ENCODE measurements around the gene LOXHD1.

LOXHD1 gene

DNA sequence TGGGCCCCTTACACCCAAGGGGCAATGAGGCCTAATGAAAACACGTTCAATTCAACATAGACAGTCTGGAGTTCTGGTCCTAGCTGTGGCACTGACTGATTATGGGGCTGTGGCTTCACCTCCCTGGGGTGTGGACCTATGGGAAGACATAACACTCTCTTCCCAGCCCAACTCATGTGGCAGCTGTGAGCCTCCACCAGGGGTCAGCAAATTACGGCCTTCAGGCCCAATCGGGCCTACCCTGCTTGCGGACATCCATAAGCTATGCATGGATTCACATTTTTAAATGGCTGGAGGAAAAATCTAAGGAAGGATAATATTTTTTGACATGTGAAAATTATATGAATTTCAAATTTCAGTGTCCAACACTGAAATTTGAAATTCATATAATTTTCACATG is 101.3 kb downstream of the LOXHD1 start:
- Histone ChIP-seq H3K4me3 (ENCODE audit: low read depth, low read length) (no peak overlapping the region), H3K4me1 (ENCODE audit: control insufficient read depth, insufficient read depth, low read length) (no peaks in the 10 kb centered on the region), H3K36me3 (ENCODE audit: control insufficient read depth in 2 of 2, insufficient read depth in 1 of 2, low read length in 2 of 2) (no peaks in the 10 kb centered on the region), H3K27ac (ENCODE audit: extremely low read depth, low read depth, low read length) (no peak overlapping the region), H3K9me3 (ENCODE audit: control insufficient read depth, insufficient read depth, low read depth, low read length) (no peaks in the 10 kb centered on the region)
- TF ChIP-seq ZNF184 (tag by site-specific recombination; IDR thresholded peaks at IDR 0.05) (no peak), ZNF37A (tag by site-specific recombination; IDR thresholded peaks at IDR 0.05) (no peak), SCRT1 (tag by site-specific recombination; IDR thresholded peaks at IDR 0.05; ENCODE audit: borderline replicate concordance) (no peak), BCL11A (tag by site-specific recombination; IDR thresholded peaks at IDR 0.05; ENCODE audit: low read depth) (no peak), ZNF174 (tag by site-specific recombination; IDR thresholded peaks at IDR 0.05) (no peak), ZNF138 (tag by site-specific recombination; IDR thresholded peaks at IDR 0.05; ENCODE audit: borderline replicate concordance) (no peak), ZNF677 (tag by site-specific recombination; IDR thresholded peaks at IDR 0.05) (no peak)
- TF ChIP-seq, protein P1, sequence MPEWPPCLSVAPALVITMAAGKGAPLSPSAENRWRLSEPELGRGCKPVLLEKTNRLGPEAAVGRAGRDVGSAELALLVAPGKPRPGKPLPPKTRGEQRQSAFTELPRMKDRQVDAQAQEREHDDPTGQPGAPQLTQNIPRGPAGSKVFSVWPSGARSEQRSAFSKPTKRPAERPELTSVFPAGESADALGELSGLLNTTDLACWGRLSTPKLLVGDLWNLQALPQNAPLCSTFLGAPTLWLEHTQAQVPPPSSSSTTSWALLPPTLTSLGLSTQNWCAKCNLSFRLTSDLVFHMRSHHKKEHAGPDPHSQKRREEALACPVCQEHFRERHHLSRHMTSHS (tag by site-specific recombination; IDR thresholded peaks at IDR 0.05): no peak
- ChIA-PET CTCF (interaction anchor here (0.6 to 1.9 kb wide), 7 partner anchors 16 to 274 kb away, joined by 3 to 9 read pairs (median 4); no protein-coding TSS in a partner anchor), POLR2A (no interaction called here)

DNA sequence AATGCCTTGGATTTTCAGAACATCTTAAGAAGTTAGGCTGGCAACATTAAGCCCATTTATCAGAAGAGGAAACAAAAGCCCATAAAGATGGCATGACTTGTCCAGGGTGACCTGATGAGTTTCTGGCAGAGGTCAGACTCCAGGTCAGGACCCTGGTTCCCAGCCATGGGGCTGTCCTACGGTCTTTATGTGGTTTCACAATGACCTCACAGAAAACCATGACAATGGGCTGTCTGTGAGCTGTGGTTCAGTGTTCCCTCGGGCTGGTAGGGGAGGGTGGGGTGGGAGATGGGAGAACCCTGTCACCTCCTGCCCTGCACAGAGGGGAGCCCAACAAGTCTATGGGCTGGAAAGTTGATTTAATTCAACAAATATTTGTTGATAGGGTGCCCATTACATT is 101.8 kb downstream of the LOXHD1 start:
- no peaks in the 10 kb centered on the region for H3K9me3 ChIP-seq (ENCODE audit: control insufficient read depth, insufficient read depth, low read depth, low read length)
- no peaks in the 10 kb centered on the region for H3K36me3 ChIP-seq (ENCODE audit: control insufficient read depth in 2 of 2, insufficient read depth in 1 of 2, low read length in 2 of 2)
- H3K4me3 ChIP-seq (ENCODE audit: low read depth, low read length): no peak overlapping the region
- ChIA-PET POLR2A (no interaction called here), CTCF (interaction anchor here (0.6 to 1.9 kb wide), 7 partner anchors 59 to 372 kb away, joined by 3 to 9 read pairs (median 4); no protein-coding TSS in a partner anchor)
- H3K4me1 ChIP-seq (ENCODE audit: control insufficient read depth, insufficient read depth, low read length): no peaks in the 10 kb centered on the region
- TF ChIP-seq TRIM28 (IDR thresholded peaks at IDR 0.05; ENCODE audit: borderline replicate concordance, low read length) (no peak), ZIC2 (tag by site-specific recombination; IDR thresholded peaks at IDR 0.05) (no peak), ZNF423 (tag by site-specific recombination; IDR thresholded peaks at IDR 0.05) (no peak), ZNF549 (tag by site-specific recombination; IDR thresholded peaks at IDR 0.05) (no peak), GLI2 (tag by site-specific recombination; IDR thresholded peaks at IDR 0.05; ENCODE audit: borderline replicate concordance, low read depth) (no peak)
- TF ChIP-seq, protein P2, sequence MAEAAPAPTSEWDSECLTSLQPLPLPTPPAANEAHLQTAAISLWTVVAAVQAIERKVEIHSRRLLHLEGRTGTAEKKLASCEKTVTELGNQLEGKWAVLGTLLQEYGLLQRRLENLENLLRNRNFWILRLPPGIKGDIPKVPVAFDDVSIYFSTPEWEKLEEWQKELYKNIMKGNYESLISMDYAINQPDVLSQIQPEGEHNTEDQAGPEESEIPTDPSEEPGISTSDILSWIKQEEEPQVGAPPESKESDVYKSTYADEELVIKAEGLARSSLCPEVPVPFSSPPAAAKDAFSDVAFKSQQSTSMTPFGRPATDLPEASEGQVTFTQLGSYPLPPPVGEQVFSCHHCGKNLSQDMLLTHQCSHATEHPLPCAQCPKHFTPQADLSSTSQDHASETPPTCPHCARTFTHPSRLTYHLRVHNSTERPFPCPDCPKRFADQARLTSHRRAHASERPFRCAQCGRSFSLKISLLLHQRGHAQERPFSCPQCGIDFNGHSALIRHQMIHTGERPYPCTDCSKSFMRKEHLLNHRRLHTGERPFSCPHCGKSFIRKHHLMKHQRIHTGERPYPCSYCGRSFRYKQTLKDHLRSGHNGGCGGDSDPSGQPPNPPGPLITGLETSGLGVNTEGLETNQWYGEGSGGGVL (tag by site-specific recombination; IDR thresholded peaks at IDR 0.05): no peak
- H3K27ac ChIP-seq (ENCODE audit: extremely low read depth, low read depth, low read length): no peak overlapping the region

DNA sequence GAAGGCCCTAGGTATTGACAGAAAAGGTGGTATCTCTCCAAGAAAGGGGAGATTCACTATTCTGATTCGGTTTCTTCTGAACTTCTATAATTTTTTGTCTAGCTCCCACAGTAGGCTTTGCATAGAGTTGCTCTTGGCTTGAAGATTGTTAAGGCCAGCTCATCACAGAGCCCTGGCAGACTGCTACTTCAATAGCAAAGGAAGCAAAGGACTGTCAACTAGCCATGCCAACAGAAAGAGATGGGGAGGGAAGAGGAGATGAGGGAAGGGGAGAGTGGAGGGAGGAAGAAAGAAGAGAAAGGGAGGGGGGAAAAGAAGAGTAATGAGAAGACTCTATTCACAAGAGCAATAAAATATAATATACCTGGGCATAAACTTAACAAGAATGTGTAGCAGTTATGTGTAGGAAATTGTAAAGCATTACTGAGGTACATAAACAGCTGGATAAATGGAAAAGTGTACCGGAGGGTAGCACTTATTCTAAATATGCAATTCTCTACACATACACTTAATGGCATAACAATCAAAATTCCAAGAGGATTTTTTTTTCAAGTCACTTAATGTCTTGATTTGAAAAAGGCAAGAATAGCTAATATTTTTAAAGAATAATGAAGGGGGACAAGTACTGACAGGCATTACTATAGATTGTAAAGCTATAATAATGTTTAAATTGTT is 102.5 kb downstream of the LOXHD1 start:
- no peak overlapping the region for H3K4me3 ChIP-seq (ENCODE audit: low read depth, low read length)
- H3K27ac ChIP-seq (ENCODE audit: extremely low read depth, low read depth, low read length): no peak overlapping the region
- ChIA-PET CTCF (interaction anchor here (0.6 to 2.1 kb wide), 9 partner anchors 61 to 1194 kb away, joined by 3 to 9 read pairs (median 5); no protein-coding TSS in a partner anchor), POLR2A (no interaction called here)
- no peaks in the 10 kb centered on the region for H3K36me3 ChIP-seq (ENCODE audit: control insufficient read depth in 2 of 2, insufficient read depth in 1 of 2, low read length in 2 of 2)
- no peaks in the 10 kb centered on the region for H3K4me1 ChIP-seq (ENCODE audit: control insufficient read depth, insufficient read depth, low read length)
- H3K9me3 ChIP-seq (ENCODE audit: control insufficient read depth, insufficient read depth, low read depth, low read length): no peaks in the 10 kb centered on the region
- TF ChIP-seq ZNF654 (tag by site-specific recombination; IDR thresholded peaks at IDR 0.05; ENCODE audit: low read depth): no peak
- no peak for TF ChIP-seq ZNF202 (tag by site-specific recombination; IDR thresholded peaks at IDR 0.05; ENCODE audit: borderline replicate concordance)
- TF ChIP-seq, protein P3, sequence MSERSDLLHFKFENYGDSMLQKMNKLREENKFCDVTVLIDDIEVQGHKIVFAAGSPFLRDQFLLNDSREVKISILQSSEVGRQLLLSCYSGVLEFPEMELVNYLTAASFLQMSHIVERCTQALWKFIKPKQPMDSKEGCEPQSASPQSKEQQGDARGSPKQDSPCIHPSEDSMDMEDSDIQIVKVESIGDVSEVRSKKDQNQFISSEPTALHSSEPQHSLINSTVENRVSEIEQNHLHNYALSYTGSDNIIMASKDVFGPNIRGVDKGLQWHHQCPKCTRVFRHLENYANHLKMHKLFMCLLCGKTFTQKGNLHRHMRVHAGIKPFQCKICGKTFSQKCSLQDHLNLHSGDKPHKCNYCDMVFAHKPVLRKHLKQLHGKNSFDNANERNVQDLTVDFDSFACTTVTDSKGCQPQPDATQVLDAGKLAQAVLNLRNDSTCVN (tag by site-specific recombination; optimal IDR thresholded peaks at IDR 0.05): no peak
- no peak for TF ChIP-seq ZNF677 (tag by site-specific recombination; IDR thresholded peaks at IDR 0.05)
- TF ChIP-seq, protein P4, sequence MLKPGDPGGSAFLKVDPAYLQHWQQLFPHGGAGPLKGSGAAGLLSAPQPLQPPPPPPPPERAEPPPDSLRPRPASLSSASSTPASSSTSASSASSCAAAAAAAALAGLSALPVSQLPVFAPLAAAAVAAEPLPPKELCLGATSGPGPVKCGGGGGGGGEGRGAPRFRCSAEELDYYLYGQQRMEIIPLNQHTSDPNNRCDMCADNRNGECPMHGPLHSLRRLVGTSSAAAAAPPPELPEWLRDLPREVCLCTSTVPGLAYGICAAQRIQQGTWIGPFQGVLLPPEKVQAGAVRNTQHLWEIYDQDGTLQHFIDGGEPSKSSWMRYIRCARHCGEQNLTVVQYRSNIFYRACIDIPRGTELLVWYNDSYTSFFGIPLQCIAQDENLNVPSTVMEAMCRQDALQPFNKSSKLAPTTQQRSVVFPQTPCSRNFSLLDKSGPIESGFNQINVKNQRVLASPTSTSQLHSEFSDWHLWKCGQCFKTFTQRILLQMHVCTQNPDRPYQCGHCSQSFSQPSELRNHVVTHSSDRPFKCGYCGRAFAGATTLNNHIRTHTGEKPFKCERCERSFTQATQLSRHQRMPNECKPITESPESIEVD (tag by site-specific recombination; IDR thresholded peaks at IDR 0.05): no peak
- no peak for TF ChIP-seq ZNF223 (tag by site-specific recombination; IDR thresholded peaks at IDR 0.05)
- TF ChIP-seq ZNF248 (tag by site-specific recombination; IDR thresholded peaks at IDR 0.05): no peak
- TF ChIP-seq, protein P5, sequence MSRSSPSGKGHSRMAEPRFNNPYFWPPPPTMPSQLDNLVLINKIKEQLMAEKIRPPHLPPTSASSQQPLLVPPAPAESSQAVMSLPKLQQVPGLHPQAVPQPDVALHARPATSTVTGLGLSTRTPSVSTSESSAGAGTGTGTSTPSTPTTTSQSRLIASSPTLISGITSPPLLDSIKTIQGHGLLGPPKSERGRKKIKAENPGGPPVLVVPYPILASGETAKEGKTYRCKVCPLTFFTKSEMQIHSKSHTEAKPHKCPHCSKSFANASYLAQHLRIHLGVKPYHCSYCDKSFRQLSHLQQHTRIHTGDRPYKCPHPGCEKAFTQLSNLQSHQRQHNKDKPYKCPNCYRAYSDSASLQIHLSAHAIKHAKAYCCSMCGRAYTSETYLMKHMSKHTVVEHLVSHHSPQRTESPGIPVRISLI (tag by site-specific recombination; IDR thresholded peaks at IDR 0.05): no peak
- TF ChIP-seq KLF16 (tag by site-specific recombination; IDR thresholded peaks at IDR 0.05): no peak
- no peak for TF ChIP-seq ZNF560 (tag by site-specific recombination; IDR thresholded peaks at IDR 0.05; ENCODE audit: borderline replicate concordance)
- no peak for TF ChIP-seq ZSCAN16 (tag by site-specific recombination; IDR thresholded peaks at IDR 0.05)
- TF ChIP-seq, protein P1 (tag by site-specific recombination; IDR thresholded peaks at IDR 0.05): no peak

Measured in HEK293 (cell line).